ENCODE results near the gene CPVL. TPM values are rescaled to one million over a fixed set of nuclear protein-coding genes. Genes with fewer than 3 reads are reported as not detected.

Gene CPVL
- total and polyA plus RNA-seq, 11 donors = 68.8 to 247 (median 134) TPM

GRCh38 chr7:29019896-29020295 is 126.4 kb downstream of the CPVL start:
- TF ChIP-seq CTCF (IDR thresholded peaks at IDR 0.05) (no peak), POLR2A (IDR thresholded peaks at IDR 0.05) (no peak)
- no peaks in the 10 kb centered on the region for H3K27me3 ChIP-seq
- peaks cover 0 to 30% (median 11%) of the 10 kb centered on the region in 12 donors for H3K4me1 ChIP-seq
- peak; percentile 57 to 67 (median 66) for ATAC-seq
- no peak overlapping the region for H3K4me3 ChIP-seq
- DNase-seq = peak in 1 of 5 donors; percentile 65
- WGBS, 4 donors = 46 to 54% (median 50%) methylated on average over 5 of the region's 5 CpGs
- H3K36me3 ChIP-seq = peaks cover 0 to 6% (median 0%) of the 10 kb centered on the region in 9 donors
- intact Hi-C loops (cut with DNase I) = loop anchor here in 5 of 10 donors (1.0 to 10.0 kb wide), 5 partner anchors 55 to 67 kb away; partner anchors contain the start of gene TRIL (in 1 of the 5)
- H3K9me3 ChIP-seq = peaks cover 0 to 29% (median 12%) of the 10 kb centered on the region in 12 donors
- peak overlapping the region in 9 of 12 donors; percentile 19 to 51 (median 24) for H3K27ac ChIP-seq

DNA sequence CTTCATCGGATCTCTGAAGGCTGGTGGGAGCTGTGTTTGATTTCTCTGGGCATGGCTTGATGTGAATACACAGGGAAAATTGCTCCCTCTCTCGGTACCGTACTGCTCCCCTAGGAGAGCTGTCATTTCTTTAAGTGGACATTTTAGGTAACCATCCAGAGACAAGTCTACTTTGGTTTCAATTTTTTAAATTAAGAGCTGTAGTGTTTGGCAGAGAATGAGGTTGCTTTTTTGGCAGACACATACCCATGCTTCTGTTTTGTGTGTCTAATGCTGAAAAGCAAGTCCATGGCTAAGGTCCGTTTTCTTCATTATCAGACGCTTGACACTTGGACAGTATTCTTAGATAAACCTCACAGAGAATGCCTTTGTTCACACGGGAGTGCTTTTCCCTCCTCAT is 127.0 kb downstream of the CPVL start:
- no peak overlapping the region for H3K4me3 ChIP-seq
- DNase-seq = no peak
- H3K9me3 ChIP-seq = peaks cover 0 to 24% (median 7%) of the 10 kb centered on the region in 12 donors
- H3K4me1 ChIP-seq = peaks cover 0 to 30% (median 11%) of the 10 kb centered on the region in 12 donors
- intact Hi-C loops (cut with DNase I) = loop anchor here in 4 of 10 donors (1.0 to 10.0 kb wide), 4 partner anchors 55 to 68 kb away; partner anchors contain the start of gene TRIL (in 1 of the 4)
- peak overlapping the region in 9 of 12 donors; percentile 19 to 51 (median 24) for H3K27ac ChIP-seq
- peak; percentile 52 to 72 (median 67) for ATAC-seq
- H3K27me3 ChIP-seq = no peaks in the 10 kb centered on the region
- peaks cover 0 to 3% (median 0%) of the 10 kb centered on the region in 9 donors for H3K36me3 ChIP-seq
- TF ChIP-seq CTCF (IDR thresholded peaks at IDR 0.05) (peak in 7 of 12 donors; percentile 13 to 48 (median 27)), POLR2A (IDR thresholded peaks at IDR 0.05) (no peak)
- 31 to 48% (median 36%) methylated on average over 6 of the region's 6 CpGs for WGBS, 4 donors

DNA sequence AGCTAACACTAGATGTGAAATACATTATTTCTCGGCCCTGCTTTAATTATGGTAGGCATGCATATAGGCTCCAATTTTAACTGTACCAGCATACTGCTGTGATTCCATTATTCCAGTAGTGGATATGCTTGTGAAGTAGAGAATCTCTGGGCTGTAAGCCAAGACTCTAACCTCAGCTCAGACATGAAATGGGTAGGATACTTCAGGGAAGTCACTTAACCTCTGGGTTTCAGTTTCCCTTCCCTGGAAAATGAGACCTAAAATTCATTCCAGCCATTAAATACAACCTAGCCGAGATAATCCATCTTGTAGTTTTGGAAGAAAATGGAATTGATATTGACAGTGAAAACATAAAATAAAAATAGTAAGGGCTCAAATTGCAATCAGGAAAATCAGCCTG is 128.6 kb downstream of the CPVL start:
- peaks cover 0 to 11% (median 2%) of the 10 kb centered on the region in 12 donors for H3K9me3 ChIP-seq
- intact Hi-C loops (cut with DNase I) = loop anchor here in 3 of 10 donors (5.0 to 10.0 kb wide), 3 partner anchors 53 to 70 kb away; partner anchors contain the start of gene TRIL (in 1 of the 3)
- no peak for DNase-seq
- peaks cover 0 to 33% (median 11%) of the 10 kb centered on the region in 12 donors for H3K4me1 ChIP-seq
- no peak overlapping the region for H3K4me3 ChIP-seq
- WGBS, 4 donors = 56 to 65% (median 58%) methylated on average over 2 of the region's 2 CpGs
- TF ChIP-seq POLR2A (IDR thresholded peaks at IDR 0.05) (no peak), CTCF (IDR thresholded peaks at IDR 0.05) (no peak)
- peak overlapping the region in 1 of 12 donors; percentile 38 for H3K27ac ChIP-seq
- no peaks in the 10 kb centered on the region for H3K27me3 ChIP-seq
- H3K36me3 ChIP-seq = no peaks in the 10 kb centered on the region
- ATAC-seq = peak in 3 of 4 donors; percentile 29 to 41 (median 41)

DNA sequence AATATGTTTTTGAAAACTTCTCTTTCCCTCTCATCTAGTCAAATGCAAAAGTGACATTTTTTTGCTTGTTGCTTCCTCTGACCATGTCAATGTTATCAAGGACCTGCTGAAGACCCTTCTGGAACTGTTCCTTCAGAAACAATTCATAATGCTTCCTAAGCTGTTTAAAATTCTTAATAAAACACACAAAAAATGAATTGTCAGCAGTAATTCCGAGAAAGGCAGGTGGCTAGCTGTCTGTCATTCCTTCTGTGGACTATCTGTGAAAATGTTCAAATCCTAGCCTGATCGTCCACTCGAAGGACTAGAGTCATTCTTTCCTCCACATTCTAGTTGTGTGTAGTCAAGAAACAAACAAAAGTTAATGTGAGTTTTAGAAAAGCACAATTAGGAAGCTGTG is 131.6 kb downstream of the CPVL start:
- peaks cover 0 to 5% (median 0%) of the 10 kb centered on the region in 9 donors for H3K36me3 ChIP-seq
- no peaks in the 10 kb centered on the region for H3K9me3 ChIP-seq
- no peak for TF ChIP-seq CTCF (IDR thresholded peaks at IDR 0.05)
- DNase-seq (no peak), ATAC-seq (no peak)
- H3K4me1 ChIP-seq = peaks cover 0 to 52% (median 10%) of the 10 kb centered on the region in 12 donors
- H3K27ac ChIP-seq = peak overlapping the region in 1 of 12 donors; percentile 39
- intact Hi-C loops (cut with DNase I) = loop anchor here in 3 of 10 donors (5.0 to 10.0 kb wide), 4 partner anchors 50 to 73 kb away; partner anchors contain the start of gene TRIL (in 2 of the 3)
- no peak overlapping the region for H3K4me3 ChIP-seq
- 92 to 95% (median 94%) methylated on average over 3 of the region's 3 CpGs for WGBS, 4 donors
- H3K27me3 ChIP-seq = no peaks in the 10 kb centered on the region

Data from heart left ventricle (tissue), 16 donors.